Thoracic aorta (tissue), 2 donors: ENCODE results near the gene CCDC12. TPM values are rescaled to one million over a fixed set of nuclear protein-coding genes. Genes with fewer than 3 reads are reported as not detected.
"Not testable (repeated sequence)": the region's sequence is repeated elsewhere in the genome, so short reads cannot be mapped to it uniquely, and the experiment has no call there.

Experiments
- ATAC-seq: fragments of 150-250 bp; one replicate; pipeline ENCODE4 v1.8.0; 2017; ENCODE audit warnings: low read depth; ENCODE audit not compliant: insufficient number of reproducible peaks, low FRiP score
- DNase-seq: peaks from one replicate; pipeline ENCODE4 v3.0.0-alpha.2; 2020; ENCODE audit warnings: low spot score
- H3K27ac ChIP-seq, 2 donors: fragments of 200-600 bp; sonication (generic); 1 replicate in 1 of 2; 2 replicates in 1 of 2; pipeline ENCODE4 v1.5.1; 2016; ENCODE audit warnings: mild to moderate bottlenecking in 2 of 2, moderate library complexity in 2 of 2
- H3K27me3 ChIP-seq: fragments of 200-600 bp; sonication (generic); replicated peaks from 2 replicates; pipeline ENCODE4 v1.6.0; 2016; ENCODE audit warnings: mild to moderate bottlenecking; ENCODE audit not compliant: insufficient read depth
- H3K36me3 ChIP-seq: fragments of 200-600 bp; sonication (generic); one replicate; pipeline ENCODE4 v1.5.1; 2016
- H3K4me1 ChIP-seq, 2 donors: fragments of 200-600 bp; sonication (generic); 1 replicate in 1 of 2; 2 replicates in 1 of 2; pipeline versions ENCODE4 v1.5.1 to v1.6.0; 2016; ENCODE audit warnings: low read depth in 2 of 2, mild to moderate bottlenecking in 1 of 2; ENCODE audit not compliant: control insufficient read depth in 1 of 2
- H3K4me3 ChIP-seq: fragments of 200-600 bp; sonication (generic); 2 replicates; pipeline ENCODE4 v1.5.1; 2016; ENCODE audit warnings: mild to moderate bottlenecking
- H3K9me3 ChIP-seq: fragments of 200-600 bp; sonication (generic); 2 replicates; pipeline ENCODE4 v1.5.1; 2016
- CTCF ChIP-seq: fragments of 200-600 bp; sonication (generic); IDR thresholded peaks from one replicate; pipeline ENCODE4 v1.5.1; 2019; ENCODE audit warnings: antibody characterized with exemption
- total RNA-seq, 2 donors: library from RNA; depleted of rRNA; stranded (reverse); fragments of >200 nt; gene quantifications; one replicate each; pipeline versions ENCODE4 v1.1.0 to v1.2.3, GENCODE V29; 2016

Gene CCDC12
- total RNA-seq, 2 donors from 2014 or later, result 29.8 to 58.8 TPM

GRCh38 chr3:46965151-46965550, 11.4 kb downstream of the CCDC12 start:
- Histone ChIP-seq H3K4me3 (no peak overlapping the region), H3K27ac (no peak overlapping the region), H3K4me1 (peaks cover 31 to 52% of the 10 kb centered on the region in 2 donors), H3K36me3 (peaks cover 6% of the 10 kb centered on the region), H3K9me3 (no peaks in the 10 kb centered on the region), H3K27me3 (no peaks in the 10 kb centered on the region)
- no peak for DNase-seq
- ATAC-seq, result no peak
- TF ChIP-seq CTCF, result no peak

GRCh38 chr3:46964038-46964590, 12.4 kb downstream of the CCDC12 start:
- not testable (repeated sequence) for ATAC-seq, DNase-seq, H3K36me3 ChIP-seq, H3K27ac ChIP-seq, H3K27me3 ChIP-seq, H3K4me3 ChIP-seq, H3K9me3 ChIP-seq
- H3K4me1 ChIP-seq, result peaks cover 37 to 51% of the 10 kb centered on the region in 2 donors

GRCh38 chr3:46962990-46963389, 13.6 kb downstream of the CCDC12 start:
- peaks cover 37 to 47% of the 10 kb centered on the region in 2 donors for H3K4me1 ChIP-seq
- H3K4me3 ChIP-seq, result no peak overlapping the region
- peaks cover 6% of the 10 kb centered on the region for H3K36me3 ChIP-seq
- no peaks in the 10 kb centered on the region for H3K9me3 ChIP-seq
- DNase-seq (no peak), ATAC-seq (no peak)
- no peak overlapping the region for H3K27ac ChIP-seq
- TF ChIP-seq CTCF, result no peak
- H3K27me3 ChIP-seq, result no peaks in the 10 kb centered on the region

- Histone ChIP-seq H3K4me3 (no peak overlapping the region), H3K4me1 (peaks cover 37 to 46% of the 10 kb centered on the region in 2 donors), H3K36me3 (peaks cover 6% of the 10 kb centered on the region), H3K27ac (no peak overlapping the region), H3K9me3 (no peaks in the 10 kb centered on the region), H3K27me3 (no peaks in the 10 kb centered on the region)
- ATAC-seq (no peak), DNase-seq (no peak)
- TF ChIP-seq CTCF, result no peak
These were observed 14.1 kb downstream of the CCDC12 start for GRCh38 chr3:46962427-46962826.

- Histone ChIP-seq H3K27ac (peak overlapping the region; percentile 26 to 61), H3K27me3 (no peaks in the 10 kb centered on the region), H3K4me1 (peaks cover 37 to 44% of the 10 kb centered on the region in 2 donors), H3K9me3 (no peaks in the 10 kb centered on the region), H3K36me3 (peaks cover 5% of the 10 kb centered on the region), H3K4me3 (peak overlapping the region; percentile 33)
- no peak for TF ChIP-seq CTCF
- no peak for DNase-seq
- no peak for ATAC-seq
These were observed 15.7 kb downstream of the CCDC12 start for GRCh38 chr3:46960835-46961234.
